Breast epithelium (tissue), 3 donors: ENCODE measurements around the gene IL20.

Experiments used
- POLR2A ChIP-seq: fragments of 450-650 bp; IDR thresholded peaks from one replicate; pipeline ENCODE4 v1.6.1; 2016; ENCODE audit warnings: antibody characterized with exemption, mild to moderate bottlenecking, moderate library complexity
- POLR2AphosphoS5 ChIP-seq, 3 donors: sonication (generic); formaldehyde crosslinking; IDR thresholded peaks; one replicate each; pipeline ENCODE4 v1.6.1; 2017; ENCODE audit warnings: antibody characterized with exemption in 3 of 3

DNA sequence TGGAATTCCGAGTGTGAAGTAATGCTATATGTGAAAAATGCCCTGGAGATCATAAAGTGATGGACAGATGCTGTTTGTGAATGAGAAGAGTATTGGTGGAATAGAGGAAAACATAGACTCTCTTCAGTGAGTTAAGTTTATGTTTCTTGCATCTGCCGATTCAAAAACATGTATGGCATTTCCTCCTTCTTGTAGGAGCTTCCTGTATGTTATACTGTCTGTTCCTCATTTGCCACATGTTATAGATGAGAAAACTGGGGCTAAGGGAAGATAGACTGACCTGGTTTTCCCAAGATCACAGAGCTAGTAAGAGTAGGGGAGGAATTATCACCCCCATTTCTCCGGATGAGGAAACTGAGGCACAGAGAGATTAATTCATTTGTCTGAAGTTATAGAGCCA, 41.1 kb upstream of the IL20 start:
- TF ChIP-seq POLR2A (no peak), POLR2AphosphoS5 (IDR thresholded peaks at IDR 0.05) (no peak)
